AG04449 (cell line): ENCODE data around the gene MRPL53.

Source experiments
- CTCF ChIA-PET: fragments of 350-600 bp; formaldehyde crosslinking; extraction: SDS; loops from one replicate; lab custom pipeline; 2021; ENCODE audit warnings: antibody characterized with exemption; lab: Yijun Ruan, JAX
- POLR2A ChIA-PET: fragments of 400-600, 350-600 bp; formaldehyde crosslinking; extraction: SDS; loops from one replicate; lab custom pipeline; 2020; ENCODE audit warnings: antibody characterized with exemption, inconsistent platforms; lab: Yijun Ruan, JAX
- DNase-seq: peaks from one replicate; pipeline ENCODE4 v3.0.0-alpha.2; 2010; ENCODE audit warnings: low read depth, low spot score
- H3K4me3 ChIP-seq: 2 replicates; pipeline ENCODE4 v1.5.1; 2011; ENCODE audit warnings: low read depth, mild to moderate bottlenecking, control low read depth, low read length
- CTCF ChIP-seq: IDR thresholded peaks from one replicate; pipeline ENCODE4 v1.5.1; 2011; ENCODE audit warnings: mild to moderate bottlenecking, moderate library complexity, low read length, control low read depth, inconsistent platforms; ENCODE audit not compliant: insufficient read depth; ENCODE audit errors: missing control alignments

MRPL53 gene

GRCh38 chr2:74482801-74483674 lies 10.6 kb upstream of the MRPL53 start, which contains the start of the genes CCDC142 and TTC31:
TSS of gene CCDC142 (minus strand) at chr2:74482998. CDS start at chr2:74482837, 161 bp downstream.
TSS of gene TTC31 (plus strand) at chr2:74483081. CDS start at chr2:74483096, 15 bp downstream.
- peak within 1 kb of the TSS; percentile 99 for H3K4me3 ChIP-seq
- DNase-seq, result peak; percentile 58
- peak; percentile 88 for TF ChIP-seq CTCF
- CTCF ChIA-PET, result interaction anchor here (0.6 to 15.3 kb wide), 23 partner anchors 10 to 155 kb away, joined by 3 to 401 read pairs (median 9); partner anchors contain the start of genes AUP1, HTRA2, INO80B and LBX2
- POLR2A ChIA-PET, result interaction anchor here (0.8 to 3.1 kb wide), 15 partner anchors 10 to 106 kb away, joined by 3 to 10 read pairs (median 5); partner anchors contain the start of genes AUP1, HTRA2, INO80B and LBX2

- ChIA-PET POLR2A (interaction anchor here (0.8 to 3.1 kb wide), 17 partner anchors 9 to 107 kb away, joined by 3 to 10 read pairs (median 5); partner anchors contain the start of genes AUP1, HTRA2, INO80B and LBX2), CTCF (interaction anchor here (1.0 to 15.3 kb wide), 21 partner anchors 9 to 147 kb away, joined by 3 to 401 read pairs (median 9); partner anchors contain the start of genes AUP1, HTRA2, INO80B and LBX2)
- DNase-seq, result no peak
- peak overlapping the region; percentile 99 for H3K4me3 ChIP-seq
- no peak for TF ChIP-seq CTCF
Measured at GRCh38 chr2:74481961-74482800, 9.7 kb upstream of the MRPL53 start.

GRCh38 chr2:74481431-74481830 lies 9.0 kb upstream of the MRPL53 start:
- POLR2A ChIA-PET, result interaction anchor here (0.6 to 3.1 kb wide), 12 partner anchors 8 to 357 kb away, joined by 3 to 10 read pairs (median 4); partner anchors contain the start of genes MRPL53 and WBP1
- H3K4me3 ChIP-seq, result peak overlapping the region; percentile 99
- DNase-seq, result no peak
- TF ChIP-seq CTCF, result no peak
- CTCF ChIA-PET, result interaction anchor here (1.0 to 15.3 kb wide), 15 partner anchors 9 to 148 kb away, joined by 3 to 401 read pairs (median 9); partner anchors contain the start of genes AUP1, HTRA2, INO80B and LBX2

- ChIA-PET CTCF (interaction anchor here (0.7 to 4.1 kb wide), 4 partner anchors 7 to 169 kb away, joined by 3 to 32 read pairs (median 10); partner anchors contain the start of genes CCDC142 and TTC31), POLR2A (interaction anchor here (2.5 kb wide), 1 partner anchor 16 kb away, joined by 8 read pairs; the partner anchor contains the start of gene WBP1)
- no peak overlapping the region for H3K4me3 ChIP-seq
- DNase-seq, result no peak
- peak; percentile 10 for TF ChIP-seq CTCF
Measured at GRCh38 chr2:74474899-74475298, 2.4 kb upstream of the MRPL53 start.

- ChIA-PET CTCF (interaction anchor here (0.7 to 4.1 kb wide), 5 partner anchors 8 to 169 kb away, joined by 3 to 32 read pairs (median 4); partner anchors contain the start of genes CCDC142, PCGF1 and TTC31), POLR2A (interaction anchor here (0.6 to 2.5 kb wide), 2 partner anchors 16 to 109 kb away, joined by 3 to 8 read pairs; partner anchors contain the start of gene WBP1)
- no peak for DNase-seq
- no peak for TF ChIP-seq CTCF
- H3K4me3 ChIP-seq, result no peak overlapping the region
Measured at GRCh38 chr2:74474481-74474880, 2.0 kb upstream of the MRPL53 start.
